GM12891 (cell line): Measurements from ENCODE around the gene FOXN3.
A peak's percentile ranks its signal among the peaks of the same experiment; 100 is the strongest.

ENCODE experiments used
- DNase-seq: peaks from one replicate; pipeline ENCODE4 v3.0.0; 2011; ENCODE audit warnings: low spot score; ENCODE audit not compliant: insufficient read length
- FAIRE-seq: peaks from 2 replicates; lab custom pipeline; 2011; peaks lifted over from hg19 to GRCh38; lab: Jason Lieb, UNC
- PAX5 ChIP-seq: IDR thresholded peaks from 2 replicates; pipeline ENCODE4 v1.6.1; 2011; ENCODE audit warnings: low read length, moderate library complexity, mild to moderate bottlenecking; ENCODE audit not compliant: insufficient read depth, severe bottlenecking
- POLR2A ChIP-seq: IDR thresholded peaks from 2 replicates; pipeline ENCODE4 v1.6.1; 2011; ENCODE audit warnings: low read depth, low read length, control low read depth
- POLR2AphosphoS5 ChIP-seq: IDR thresholded peaks from 2 replicates; pipeline ENCODE4 v1.6.1; 2011; ENCODE audit warnings: low read depth, low read length, control low read depth
- POU2F2 ChIP-seq: IDR thresholded peaks from 2 replicates; pipeline ENCODE4 v1.6.1; 2011; ENCODE audit warnings: low read depth, mild to moderate bottlenecking, control low read depth, low read length, moderate library complexity
- SPI1 ChIP-seq: IDR thresholded peaks from 2 replicates; pipeline ENCODE4 v1.6.1; 2011; ENCODE audit warnings: low read depth, low read length, control low read depth
- TAF1 ChIP-seq: IDR thresholded peaks from 2 replicates; pipeline ENCODE4 v1.6.1; 2011; ENCODE audit warnings: low read depth, low read length, control low read depth

Gene FOXN3

GRCh38 chr14:89243741-89244140, 173.3 kb downstream of the FOXN3 start:
- FAIRE-seq, result no peak
- TF ChIP-seq POLR2AphosphoS5, result no peak
- TF ChIP-seq POLR2A, result no peak
- no peak for TF ChIP-seq SPI1
- TF ChIP-seq POU2F2, result no peak
- TF ChIP-seq TAF1, result no peak
- TF ChIP-seq PAX5, result no peak
- no peak for DNase-seq

GRCh38 chr14:89243286-89243685, 173.7 kb downstream of the FOXN3 start:
- TF ChIP-seq TAF1, result no peak
- TF ChIP-seq POU2F2, result no peak
- TF ChIP-seq POLR2AphosphoS5, result no peak
- no peak for TF ChIP-seq SPI1
- TF ChIP-seq POLR2A, result no peak
- TF ChIP-seq PAX5, result no peak
- FAIRE-seq (no peak), DNase-seq (no peak)

- FAIRE-seq (no peak), DNase-seq (no peak)
- no peak for TF ChIP-seq POU2F2
Measured at GRCh38 chr14:89242652-89243279, 174.3 kb downstream of the FOXN3 start.

DNA sequence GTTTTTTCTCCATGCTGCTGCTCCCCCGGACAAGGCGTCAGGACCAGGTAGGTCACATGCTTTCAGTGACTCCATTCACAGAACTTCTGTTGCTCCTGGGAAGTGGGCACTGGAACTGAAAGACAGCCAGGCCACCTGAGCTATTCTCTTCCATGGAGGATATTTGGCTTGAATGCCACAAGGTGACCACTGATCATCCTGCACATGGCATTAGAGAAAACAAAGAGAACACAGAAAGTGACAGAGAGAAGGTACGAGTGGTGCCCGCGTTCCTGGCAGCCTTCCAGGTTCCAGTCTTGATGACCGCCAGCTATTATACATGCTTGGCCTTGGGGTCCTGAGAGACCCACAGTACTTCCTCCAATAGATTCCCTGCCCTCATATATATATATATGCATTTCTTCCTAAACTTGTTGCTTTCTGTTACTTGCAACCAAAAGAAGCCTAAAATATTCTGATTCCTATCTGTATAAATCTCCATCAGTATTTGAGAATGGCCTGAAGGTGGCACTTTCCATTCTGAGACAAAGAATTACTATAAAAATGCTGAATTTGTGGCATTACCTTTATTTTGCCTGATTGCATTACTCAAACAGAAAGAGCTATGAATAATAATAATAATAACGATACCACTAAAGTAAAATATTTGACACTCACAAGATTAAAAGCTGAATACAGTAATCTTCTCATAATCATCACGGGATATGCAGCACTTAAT, 174.9 kb downstream of the FOXN3 start:
- no peak for TF ChIP-seq SPI1
- no peak for TF ChIP-seq TAF1
- TF ChIP-seq POLR2A, result no peak
- TF ChIP-seq PAX5, result no peak
- no peak for TF ChIP-seq POLR2AphosphoS5
- no peak for TF ChIP-seq POU2F2
- DNase-seq, result no peak
- no peak for FAIRE-seq

GRCh38 chr14:89241257-89241656, 175.8 kb downstream of the FOXN3 start:
- TF ChIP-seq PAX5, result no peak
- DNase-seq (no peak), FAIRE-seq (no peak)

DNA sequence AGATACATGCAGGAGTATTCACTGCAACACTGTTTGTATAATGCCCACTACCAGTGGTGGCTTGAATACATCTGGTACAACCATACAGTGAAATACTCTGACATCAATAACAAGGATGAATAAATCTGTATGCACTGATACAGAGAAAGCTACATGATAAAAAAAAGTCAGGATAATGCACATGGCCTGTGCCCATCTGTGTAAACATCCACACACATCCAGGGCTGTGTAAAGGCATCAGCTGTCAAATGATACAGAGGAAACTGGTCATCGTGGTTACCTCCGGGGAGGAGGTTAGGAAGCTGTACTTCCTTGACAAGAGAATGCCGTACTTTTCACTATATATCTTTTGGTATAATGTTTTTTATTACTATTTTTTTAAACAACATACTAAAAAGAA, 176.6 kb downstream of the FOXN3 start:
- no peak for DNase-seq
- peak; percentile 57 for FAIRE-seq
- no peak for TF ChIP-seq POLR2AphosphoS5
- TF ChIP-seq POLR2A, result no peak
- no peak for TF ChIP-seq SPI1
- no peak for TF ChIP-seq POU2F2
- no peak for TF ChIP-seq PAX5
- TF ChIP-seq TAF1, result no peak

DNA sequence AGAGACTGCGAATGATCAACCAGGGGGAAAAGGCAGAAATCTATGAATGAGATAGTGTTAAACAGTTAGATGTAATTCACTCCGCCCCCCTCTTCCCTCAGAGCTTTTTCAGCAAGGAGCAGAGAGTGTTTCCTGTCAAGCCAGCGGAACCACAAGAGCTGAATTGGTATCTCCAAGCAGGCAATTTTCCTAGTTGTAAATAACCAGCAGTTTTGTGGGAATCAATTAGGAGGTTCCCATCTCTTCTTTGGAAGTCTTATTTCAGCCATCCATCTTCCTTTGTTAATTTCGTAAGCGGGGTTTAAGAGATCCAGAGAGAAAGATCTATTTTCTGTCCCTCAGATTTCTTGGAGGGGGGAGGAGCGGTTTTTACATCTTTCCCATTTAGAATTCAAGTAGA, 178.0 kb downstream of the FOXN3 start:
- TF ChIP-seq TAF1 (no peak), SPI1 (no peak), POLR2A (no peak)
- FAIRE-seq (no peak), DNase-seq (no peak)

DNA sequence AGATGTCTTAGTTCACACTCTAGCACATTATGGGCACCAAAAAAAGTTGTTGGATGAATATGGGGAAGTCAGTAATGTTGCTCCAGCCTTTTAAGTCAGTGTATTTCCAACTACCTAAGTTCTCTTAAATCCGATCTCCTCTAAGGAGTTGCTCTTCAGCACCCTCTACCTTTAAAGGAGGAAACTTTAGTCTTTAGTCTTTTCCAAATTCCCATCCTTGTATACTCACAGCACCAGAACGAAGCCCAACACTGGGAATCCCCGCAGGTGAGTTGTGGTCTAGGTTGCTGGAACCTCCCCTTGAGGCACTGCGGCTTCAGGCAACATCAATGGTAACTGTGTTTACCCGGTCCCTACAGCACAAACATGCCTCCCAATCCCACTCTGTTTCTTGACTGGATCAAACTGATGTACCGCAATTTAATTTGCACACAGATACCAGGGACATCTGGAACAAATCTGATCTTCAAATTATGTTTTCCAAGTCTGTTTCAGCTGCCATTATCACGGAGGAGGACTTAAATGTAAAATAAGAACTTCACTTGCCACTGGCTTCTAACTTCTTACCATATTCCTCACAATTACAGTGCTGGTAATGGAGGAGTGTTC, 179.0 kb downstream of the FOXN3 start:
- DNase-seq (no peak), FAIRE-seq (no peak)
- TF ChIP-seq SPI1, result no peak
- no peak for TF ChIP-seq POLR2A
- TF ChIP-seq POU2F2, result no peak
- no peak for TF ChIP-seq POLR2AphosphoS5
- no peak for TF ChIP-seq PAX5
- no peak for TF ChIP-seq TAF1

DNA sequence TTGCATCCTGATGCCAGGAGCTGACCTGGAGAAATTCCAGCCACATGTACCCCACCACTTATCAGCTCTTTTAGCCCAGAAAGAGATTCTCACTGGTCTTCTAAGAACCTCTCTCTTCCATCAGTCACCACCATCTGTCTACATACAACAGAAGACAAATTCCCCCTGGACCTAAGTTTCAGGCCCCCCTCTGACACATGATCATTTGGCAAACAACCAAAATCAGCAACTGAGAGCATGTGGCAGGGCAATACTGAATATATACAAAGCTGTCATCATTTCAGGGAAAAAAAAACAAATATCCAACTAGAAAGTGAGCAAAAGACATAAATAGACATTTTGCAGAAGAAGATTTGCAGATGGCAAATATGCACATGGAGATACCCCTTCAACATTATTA, 180.2 kb downstream of the FOXN3 start:
- DNase-seq (no peak), FAIRE-seq (no peak)
- TF ChIP-seq TAF1 (no peak), SPI1 (no peak), POU2F2 (no peak), POLR2AphosphoS5 (no peak), PAX5 (no peak), POLR2A (no peak)

DNA sequence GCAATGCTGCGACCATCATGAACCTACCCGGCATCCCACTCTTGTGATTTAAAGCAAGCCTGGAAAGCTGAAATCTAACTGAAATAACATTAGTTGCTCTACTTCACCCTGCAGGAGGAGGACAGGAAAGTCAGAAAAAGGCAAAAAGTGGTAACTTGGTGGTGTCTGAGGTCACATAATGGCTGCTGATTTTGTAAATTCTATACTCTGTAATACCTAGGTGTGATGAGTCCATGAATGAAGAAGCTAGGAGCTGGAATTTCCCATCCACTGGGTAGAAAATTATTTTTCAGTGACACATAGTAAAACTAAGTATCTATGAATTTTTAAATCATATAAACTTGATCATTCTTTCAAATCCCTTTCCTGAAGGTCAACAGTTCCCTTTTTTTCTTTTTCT, 183.8 kb downstream of the FOXN3 start:
- TF ChIP-seq SPI1 (no peak), TAF1 (no peak), PAX5 (no peak), POLR2A (no peak), POU2F2 (no peak), POLR2AphosphoS5 (no peak)
- no peak for FAIRE-seq
- DNase-seq, result no peak
